GM19455 (cell line): ENCODE results near the gene NOP56.
"Not testable (repeated sequence)": the region's sequence is repeated elsewhere in the genome, so short reads cannot be mapped to it uniquely, and the experiment has no call there.

Source experiments
- ATAC-seq: cut with Tn5 transposase; IDR thresholded peaks from one replicate; pipeline ENCODE4 v1.9.1; 2021; ENCODE audit not compliant: unreplicated experiment

NOP56 gene

GRCh38 chr20:2682040-2682439 is 29.6 kb downstream of the NOP56 start:
- not testable (repeated sequence) for ATAC-seq

GRCh38 chr20:2684817-2685216 is 32.4 kb downstream of the NOP56 start:
- not testable (repeated sequence) for ATAC-seq

GRCh38 chr20:2687514-2687913 is 35.1 kb downstream of the NOP56 start:
- no peak for ATAC-seq

- ATAC-seq = no peak
Observed at GRCh38 chr20:2688041-2688591, 35.7 kb downstream of the NOP56 start.

GRCh38 chr20:2690213-2690612 is 37.8 kb downstream of the NOP56 start:
- no peak for ATAC-seq

GRCh38 chr20:2690718-2691117 is 38.3 kb downstream of the NOP56 start:
- ATAC-seq = no peak

GRCh38 chr20:2691127-2691526 is 38.7 kb downstream of the NOP56 start:
- ATAC-seq = no peak

- no peak for ATAC-seq
Observed at GRCh38 chr20:2691663-2692035, 39.2 kb downstream of the NOP56 start.

GRCh38 chr20:2692036-2692885 is 39.8 kb downstream of the NOP56 start, which contains the start of gene EBF4:
TSS of gene EBF4 (plus strand) at chr20:2692780. CDS start at chr20:2693646, 866 bp downstream.
- no peak for ATAC-seq

- ATAC-seq = no peak
Observed at GRCh38 chr20:2692886-2693285, 40.5 kb downstream of the NOP56 start.

- ATAC-seq = no peak
Observed at GRCh38 chr20:2693286-2694007, 41.0 kb downstream of the NOP56 start.

GRCh38 chr20:2694008-2694471 is 41.6 kb downstream of the NOP56 start:
- ATAC-seq = no peak

- ATAC-seq = no peak
Observed at GRCh38 chr20:2694519-2694918, 42.1 kb downstream of the NOP56 start.

GRCh38 chr20:2695206-2695983 is 43.0 kb downstream of the NOP56 start:
- ATAC-seq = no peak

- not testable (repeated sequence) for ATAC-seq
Observed at GRCh38 chr20:2695984-2696525, 43.6 kb downstream of the NOP56 start.

GRCh38 chr20:2696646-2697045 is 44.2 kb downstream of the NOP56 start:
- no peak for ATAC-seq

- ATAC-seq = no peak
Observed at GRCh38 chr20:2697768-2698167, 45.3 kb downstream of the NOP56 start.

GRCh38 chr20:2698186-2698817 is 45.9 kb downstream of the NOP56 start:
- no peak for ATAC-seq

GRCh38 chr20:2698912-2699311 is 46.5 kb downstream of the NOP56 start:
- ATAC-seq = no peak

- ATAC-seq = no peak
Observed at GRCh38 chr20:2699775-2700413, 47.5 kb downstream of the NOP56 start.
